ENCODE data around the gene NHLH2.

DNA sequence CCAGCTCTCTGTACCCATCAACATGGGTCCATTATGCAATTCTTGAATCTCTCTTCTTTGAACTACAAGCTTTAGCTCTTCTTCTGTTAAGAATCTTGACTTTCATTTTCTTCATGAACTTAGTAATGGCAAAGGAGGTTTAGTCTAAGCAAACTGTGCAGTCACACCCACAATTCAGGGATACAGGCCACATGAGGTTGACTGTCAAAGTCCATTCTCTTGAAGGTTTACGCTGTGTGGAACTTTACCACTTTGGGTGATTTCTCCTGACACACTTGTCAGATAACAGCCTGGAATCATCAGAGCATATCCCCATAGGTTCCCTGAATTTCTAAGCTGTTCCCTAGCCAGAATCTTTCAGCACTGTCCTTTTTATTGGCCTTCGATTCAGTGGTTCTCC, 48.0 kb upstream of the NHLH2 start:
- TF ChIP-seq, protein P1, sequence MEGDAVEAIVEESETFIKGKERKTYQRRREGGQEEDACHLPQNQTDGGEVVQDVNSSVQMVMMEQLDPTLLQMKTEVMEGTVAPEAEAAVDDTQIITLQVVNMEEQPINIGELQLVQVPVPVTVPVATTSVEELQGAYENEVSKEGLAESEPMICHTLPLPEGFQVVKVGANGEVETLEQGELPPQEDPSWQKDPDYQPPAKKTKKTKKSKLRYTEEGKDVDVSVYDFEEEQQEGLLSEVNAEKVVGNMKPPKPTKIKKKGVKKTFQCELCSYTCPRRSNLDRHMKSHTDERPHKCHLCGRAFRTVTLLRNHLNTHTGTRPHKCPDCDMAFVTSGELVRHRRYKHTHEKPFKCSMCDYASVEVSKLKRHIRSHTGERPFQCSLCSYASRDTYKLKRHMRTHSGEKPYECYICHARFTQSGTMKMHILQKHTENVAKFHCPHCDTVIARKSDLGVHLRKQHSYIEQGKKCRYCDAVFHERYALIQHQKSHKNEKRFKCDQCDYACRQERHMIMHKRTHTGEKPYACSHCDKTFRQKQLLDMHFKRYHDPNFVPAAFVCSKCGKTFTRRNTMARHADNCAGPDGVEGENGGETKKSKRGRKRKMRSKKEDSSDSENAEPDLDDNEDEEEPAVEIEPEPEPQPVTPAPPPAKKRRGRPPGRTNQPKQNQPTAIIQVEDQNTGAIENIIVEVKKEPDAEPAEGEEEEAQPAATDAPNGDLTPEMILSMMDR (IDR thresholded peaks at IDR 0.05; ENCODE audit: low read depth, low read length, missing input control) = no peak
- no peak for TF ChIP-seq RAD21 (IDR thresholded peaks at IDR 0.05)
- TF ChIP-seq GABPA (IDR thresholded peaks at IDR 0.05 in 1 of 2, conservative IDR thresholded peaks at IDR 0.05 in 1 of 2) = no peak
- no peak for TF ChIP-seq FOXA2 (IDR thresholded peaks at IDR 0.05)
- no peak for TF ChIP-seq EGR1 (IDR thresholded peaks at IDR 0.05; ENCODE audit: low read depth in 2 of 2)
- no peak for TF ChIP-seq HNF4G (IDR thresholded peaks at IDR 0.05)
- TF ChIP-seq YY1 (IDR thresholded peaks at IDR 0.05) = no peak
- no peak for TF ChIP-seq TAF1 (conservative IDR thresholded peaks at IDR 0.05)
- TF ChIP-seq, protein P2, sequence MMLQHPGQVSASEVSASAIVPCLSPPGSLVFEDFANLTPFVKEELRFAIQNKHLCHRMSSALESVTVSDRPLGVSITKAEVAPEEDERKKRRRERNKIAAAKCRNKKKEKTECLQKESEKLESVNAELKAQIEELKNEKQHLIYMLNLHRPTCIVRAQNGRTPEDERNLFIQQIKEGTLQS (IDR thresholded peaks at IDR 0.05) = no peak
